GM23248 (cell line): Measurements from ENCODE around the gene NLRC5. TPM values are rescaled to one million over a fixed set of nuclear protein-coding genes. Genes with fewer than 3 reads are reported as not detected.

Source experiments
- DNase-seq: peaks from one replicate; pipeline ENCODE4 v3.0.0-alpha.2; 2015
- H2AFZ ChIP-seq: fragments of 200-600 bp; sonication (generic); 2 replicates; pipeline ENCODE4 v1.6.1; 2016; ENCODE audit warnings: antibody characterized with exemption
- H3F3A ChIP-seq: fragments of 200-600 bp; sonication (generic); 2 replicates; pipeline ENCODE4 v1.6.1; 2016; ENCODE audit warnings: mild to moderate bottlenecking, antibody characterized with exemption, mixed run types; ENCODE audit not compliant: insufficient read depth
- H3K27ac ChIP-seq: fragments of 200-600 bp; sonication (generic); 2 replicates; pipeline ENCODE4 v1.5.1; 2016; ENCODE audit warnings: mild to moderate bottlenecking
- H3K27me3 ChIP-seq: fragments of 200-600 bp; sonication (generic); replicated peaks from 2 replicates; pipeline ENCODE4 v1.6.1; 2016; ENCODE audit warnings: mild to moderate bottlenecking; ENCODE audit not compliant: insufficient read depth
- H3K36me3 ChIP-seq: fragments of 200-600 bp; sonication (generic); 2 replicates; pipeline ENCODE4 v1.6.1; 2016; ENCODE audit warnings: low read depth, mild to moderate bottlenecking
- H3K4me1 ChIP-seq: fragments of 200-600 bp; sonication (generic); 2 replicates; pipeline ENCODE4 v1.6.1; 2016; ENCODE audit warnings: mild to moderate bottlenecking; ENCODE audit not compliant: insufficient read depth
- H3K4me2 ChIP-seq: fragments of 200-600 bp; sonication (generic); one replicate; pipeline ENCODE4 v1.6.1; 2016; ENCODE audit warnings: mild to moderate bottlenecking; ENCODE audit not compliant: unreplicated experiment
- H3K4me3 ChIP-seq: fragments of 200-600 bp; sonication (generic); 2 replicates; pipeline ENCODE4 v1.5.1; 2016; ENCODE audit warnings: mild to moderate bottlenecking
- H3K79me2 ChIP-seq: fragments of 200-600 bp; sonication (generic); 2 replicates; pipeline ENCODE4 v1.6.1; 2016; ENCODE audit warnings: mild to moderate bottlenecking; ENCODE audit not compliant: insufficient read depth
- H3K9ac ChIP-seq: fragments of 200-600 bp; sonication (generic); 2 replicates; pipeline ENCODE4 v1.6.1; 2016; ENCODE audit warnings: mild to moderate bottlenecking
- H3K9me2 ChIP-seq: fragments of 200-600 bp; sonication (generic); 2 replicates; pipeline ENCODE4 v1.6.1; 2016; ENCODE audit warnings: mixed run types, mild to moderate bottlenecking, moderate library complexity; ENCODE audit not compliant: insufficient read depth
- H3K9me3 ChIP-seq: fragments of 200-600 bp; sonication (generic); one replicate; pipeline ENCODE4 v1.6.1; 2017; ENCODE audit warnings: low read depth
- H4K20me1 ChIP-seq: fragments of 200-600 bp; sonication (generic); 2 replicates; pipeline ENCODE4 v1.6.0; 2016; ENCODE audit not compliant: insufficient read depth
- EZH2 ChIP-seq: fragments of 200-600 bp; sonication (generic); IDR thresholded peaks from 2 replicates; pipeline ENCODE4 v1.6.1; 2018; ENCODE audit warnings: antibody characterized with exemption, mild to moderate bottlenecking; ENCODE audit not compliant: insufficient read depth, poor library complexity, severe bottlenecking
- EZH2phosphoT487 ChIP-seq: fragments of 200-600 bp; sonication (generic); IDR thresholded peaks from 2 replicates; pipeline ENCODE4 v1.6.1; 2018; ENCODE audit warnings: antibody characterized with exemption, moderate library complexity, mild to moderate bottlenecking, low read depth; ENCODE audit not compliant: insufficient read depth
- WGBS, 2 experiments: methylation state at CpG; one replicate each; pipeline ENCODE4 v1.1.6; 2015 to 2017; ENCODE audit warnings: low lambda C conversion rate in 2 of 2, low coverage in 1 of 2; ENCODE audit errors: missing lambda C conversion rate in 2 of 2; 5-methylcytosine and 5-hydroxymethylcytosine counted together
- in situ Hi-C: fragments of 300-500 bp; cut with MboI; formaldehyde crosslinking; loops from 2 replicates; pipeline ENCODE4 v1.15.0; 2020
- polyA plus RNA-seq: library from polyadenylated mRNA; unstranded; fragments of >200 nt; fragmentation: Nextera tagmentation; extraction: Ambion mirVana; gene quantifications from 2 replicates; pipeline ENCODE4 v1.2.1, GENCODE V29; 2016
- total RNA-seq: library from RNA; depleted of rRNA; stranded (reverse); fragments of >200 nt; shearing (Covaris generic); gene quantifications from 2 replicates; pipeline ENCODE4 v1.2.3, GENCODE V29; 2014

Gene NLRC5
- total and polyA plus RNA-seq, 2 experiments from 2014 or later = 10.6 to 17.1 TPM

GRCh38 chr16:57083485-57084126, 94.2 kb downstream of the NLRC5 start:
- H3K79me2 ChIP-seq = no peaks in the 10 kb centered on the region
- no peak overlapping the region for H3K4me3 ChIP-seq
- no peak overlapping the region for H3K27ac ChIP-seq
- no peaks in the 10 kb centered on the region for H3K9me2 ChIP-seq
- no peaks in the 10 kb centered on the region for H3K27me3 ChIP-seq
- no peak overlapping the region for H3K4me2 ChIP-seq
- in situ Hi-C loops = no loop called here
- H3K9ac ChIP-seq = no peak overlapping the region
- no peak overlapping the region for H2AFZ ChIP-seq
- H3K36me3 ChIP-seq = no peaks in the 10 kb centered on the region
- no peaks in the 10 kb centered on the region for H3F3A ChIP-seq
- WGBS, 2 experiments = 69 to 72% methylated on average over 7 of the region's 7 CpGs
- TF ChIP-seq EZH2phosphoT487 (no peak), EZH2 (no peak)
- DNase-seq = no peak
- no peaks in the 10 kb centered on the region for H3K4me1 ChIP-seq
- no peaks in the 10 kb centered on the region for H3K9me3 ChIP-seq
- H4K20me1 ChIP-seq = no peaks in the 10 kb centered on the region

- Histone ChIP-seq H3K4me1 (no peaks in the 10 kb centered on the region), H4K20me1 (no peaks in the 10 kb centered on the region), H2AFZ (no peak overlapping the region), H3K27ac (no peak overlapping the region), H3K4me3 (no peak overlapping the region), H3K9me2 (no peaks in the 10 kb centered on the region), H3K36me3 (no peaks in the 10 kb centered on the region), H3K79me2 (no peaks in the 10 kb centered on the region), H3K9me3 (no peaks in the 10 kb centered on the region), H3K9ac (no peak overlapping the region), H3F3A (no peaks in the 10 kb centered on the region), H3K27me3 (no peaks in the 10 kb centered on the region), H3K4me2 (no peak overlapping the region)
- TF ChIP-seq EZH2phosphoT487 (no peak), EZH2 (no peak)
- DNase-seq = peak; percentile 78
- 15 to 23% methylated on average over 9 of the region's 9 CpGs for WGBS, 2 experiments
- in situ Hi-C loops = no loop called here
These were observed 95.0 kb downstream of the NLRC5 start for GRCh38 chr16:57084257-57084770.

- Histone ChIP-seq H3K4me2 (no peak overlapping the region), H3K9me2 (no peaks in the 10 kb centered on the region), H3K79me2 (no peaks in the 10 kb centered on the region), H3K9ac (no peak overlapping the region), H3F3A (no peaks in the 10 kb centered on the region), H3K9me3 (no peaks in the 10 kb centered on the region), H3K4me3 (no peak overlapping the region), H2AFZ (no peak overlapping the region), H3K4me1 (no peaks in the 10 kb centered on the region), H3K27me3 (no peaks in the 10 kb centered on the region), H4K20me1 (no peaks in the 10 kb centered on the region), H3K36me3 (no peaks in the 10 kb centered on the region), H3K27ac (no peak overlapping the region)
- no peak for DNase-seq
- TF ChIP-seq EZH2 (no peak), EZH2phosphoT487 (no peak)
- in situ Hi-C loops = loop anchor here (5.0 kb wide), 1 partner anchor 77 kb away; no protein-coding TSS in a partner anchor
- WGBS, 2 experiments = 79 to 81% methylated on average over 7 of the region's 7 CpGs
These were observed 95.6 kb downstream of the NLRC5 start for GRCh38 chr16:57084996-57085395.

- H3K27ac ChIP-seq = no peak overlapping the region
- H3F3A ChIP-seq = peaks cover 7% of the 10 kb centered on the region; the same call in 1 of the 2 replicates
- H3K27me3 ChIP-seq = no peaks in the 10 kb centered on the region
- WGBS, 2 experiments = 66 to 69% methylated on average over 2 of the region's 2 CpGs
- no peaks in the 10 kb centered on the region for H3K36me3 ChIP-seq
- H3K79me2 ChIP-seq = no peaks in the 10 kb centered on the region
- no peaks in the 10 kb centered on the region for H3K4me1 ChIP-seq
- H3K4me2 ChIP-seq = no peak overlapping the region
- H3K4me3 ChIP-seq = no peak overlapping the region
- H3K9me2 ChIP-seq = no peaks in the 10 kb centered on the region
- H3K9ac ChIP-seq = no peak overlapping the region
- no peak for DNase-seq
- in situ Hi-C loops = loop anchor here (5.0 kb wide), 1 partner anchor 75 kb away; no protein-coding TSS in a partner anchor
- H4K20me1 ChIP-seq = no peaks in the 10 kb centered on the region
- no peaks in the 10 kb centered on the region for H3K9me3 ChIP-seq
- H2AFZ ChIP-seq = no peak overlapping the region
- TF ChIP-seq EZH2phosphoT487 (no peak), EZH2 (no peak)
These were observed 97.6 kb downstream of the NLRC5 start for GRCh38 chr16:57087003-57087402.
